NCI-H2107 treated with DMSO at 0.1 percent for 48 hours (cell line): ENCODE results near the gene SOAT2.

Experiments used
- DNase-seq: peaks from one replicate; lab custom pipeline; 2025; ENCODE audit not compliant: unreplicated experiment; lab: John Stamatoyannopoulos, UW

Gene SOAT2, protein sequence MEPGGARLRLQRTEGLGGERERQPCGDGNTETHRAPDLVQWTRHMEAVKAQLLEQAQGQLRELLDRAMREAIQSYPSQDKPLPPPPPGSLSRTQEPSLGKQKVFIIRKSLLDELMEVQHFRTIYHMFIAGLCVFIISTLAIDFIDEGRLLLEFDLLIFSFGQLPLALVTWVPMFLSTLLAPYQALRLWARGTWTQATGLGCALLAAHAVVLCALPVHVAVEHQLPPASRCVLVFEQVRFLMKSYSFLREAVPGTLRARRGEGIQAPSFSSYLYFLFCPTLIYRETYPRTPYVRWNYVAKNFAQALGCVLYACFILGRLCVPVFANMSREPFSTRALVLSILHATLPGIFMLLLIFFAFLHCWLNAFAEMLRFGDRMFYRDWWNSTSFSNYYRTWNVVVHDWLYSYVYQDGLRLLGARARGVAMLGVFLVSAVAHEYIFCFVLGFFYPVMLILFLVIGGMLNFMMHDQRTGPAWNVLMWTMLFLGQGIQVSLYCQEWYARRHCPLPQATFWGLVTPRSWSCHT

DNA sequence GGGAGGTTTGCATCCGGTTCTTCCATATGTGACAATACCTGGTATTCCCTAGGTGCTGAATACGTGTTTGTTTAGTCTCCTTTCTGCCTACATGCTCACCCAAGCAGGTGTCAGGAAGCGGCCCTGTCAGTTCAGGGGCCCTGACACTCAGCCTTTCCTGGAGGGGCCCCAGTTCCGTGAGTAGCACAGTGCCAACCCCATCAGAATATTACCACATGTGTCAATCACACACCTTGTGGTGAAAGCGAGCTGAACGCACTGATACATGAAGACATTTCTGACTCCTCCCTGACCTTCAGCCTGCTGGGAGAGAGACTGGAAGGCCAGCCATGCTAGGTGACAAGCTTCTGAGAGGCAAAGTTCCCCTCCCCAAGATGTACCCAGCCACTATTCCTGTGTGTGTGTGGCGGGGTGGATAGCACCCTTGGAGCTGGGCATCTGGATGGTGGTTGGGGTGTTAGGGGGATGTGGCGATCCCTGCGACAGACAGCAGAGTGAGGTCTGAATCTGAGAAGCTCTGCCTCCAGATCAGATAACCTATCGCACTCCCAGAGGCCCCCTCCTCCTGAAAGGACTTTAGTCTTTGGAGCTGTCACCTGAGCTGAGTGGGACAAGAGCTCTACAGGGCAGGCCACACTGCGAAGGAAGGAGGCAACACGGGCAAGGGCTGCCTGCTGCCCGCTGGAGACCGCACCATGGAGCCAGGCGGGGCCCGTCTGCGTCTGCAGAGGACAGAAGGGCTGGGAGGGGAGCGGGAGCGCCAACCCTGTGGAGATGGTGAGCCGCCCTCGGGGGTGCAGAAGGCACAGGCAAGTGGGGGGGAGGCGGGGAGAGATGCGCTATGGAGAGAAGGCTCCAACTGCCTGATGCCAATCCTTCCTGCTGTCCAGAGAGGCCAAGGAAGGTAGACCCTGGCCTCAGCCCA, at the start of gene SOAT2:
TSS of gene SOAT2 (plus strand) at position 604 of the 925 bp plus-strand sequence. CDS start at position 696, 92 bp downstream.
- DNase-seq = peak; percentile 24

GRCh38 chr12:53054112-53054878, 49.0 kb upstream of the SOAT2 start:
- DNase-seq = peak; percentile 95

DNA sequence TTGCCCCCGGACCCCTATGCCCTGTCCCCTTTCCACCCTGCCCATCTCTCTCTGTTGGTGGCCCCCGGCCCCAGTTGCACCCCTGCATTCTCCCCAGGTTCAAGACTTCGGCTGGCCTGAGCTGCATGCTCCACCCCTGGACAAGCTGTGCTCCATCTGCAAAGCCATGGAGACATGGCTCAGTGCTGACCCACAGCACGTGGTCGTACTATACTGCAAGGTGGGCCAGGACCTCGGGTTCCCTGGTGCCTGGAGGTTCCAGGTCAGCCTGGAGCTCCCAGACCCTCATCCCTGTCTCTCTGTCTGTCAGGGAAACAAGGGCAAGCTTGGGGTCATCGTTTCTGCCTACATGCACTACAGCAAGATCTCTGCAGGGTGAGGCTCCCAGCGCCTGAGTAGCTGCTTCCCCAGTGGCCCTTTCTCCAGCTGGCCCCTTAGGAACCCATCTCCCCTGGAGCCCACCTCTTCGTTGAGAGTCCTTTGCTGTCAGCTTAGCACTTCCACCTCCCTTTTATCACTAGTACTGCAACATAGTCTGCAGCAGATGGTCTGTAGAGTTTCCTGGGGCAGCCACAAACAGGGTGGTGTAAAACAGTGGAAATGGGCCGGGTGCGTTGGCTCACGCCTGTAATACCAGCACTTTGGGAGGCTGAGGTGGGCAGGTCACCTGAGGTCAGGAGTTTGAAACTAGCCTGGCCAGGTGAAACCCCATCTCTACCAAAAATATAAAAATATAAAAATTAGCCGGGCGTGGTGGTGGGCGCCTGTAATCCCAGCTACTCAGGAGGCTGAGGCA, 47.6 kb upstream of the SOAT2 start:
- DNase-seq = no peak

GRCh38 chr12:53056296-53056695, 47.0 kb upstream of the SOAT2 start:
- DNase-seq = no peak

- no peak for DNase-seq
These were observed 46.4 kb upstream of the SOAT2 start for GRCh38 chr12:53056901-53057300.

DNA sequence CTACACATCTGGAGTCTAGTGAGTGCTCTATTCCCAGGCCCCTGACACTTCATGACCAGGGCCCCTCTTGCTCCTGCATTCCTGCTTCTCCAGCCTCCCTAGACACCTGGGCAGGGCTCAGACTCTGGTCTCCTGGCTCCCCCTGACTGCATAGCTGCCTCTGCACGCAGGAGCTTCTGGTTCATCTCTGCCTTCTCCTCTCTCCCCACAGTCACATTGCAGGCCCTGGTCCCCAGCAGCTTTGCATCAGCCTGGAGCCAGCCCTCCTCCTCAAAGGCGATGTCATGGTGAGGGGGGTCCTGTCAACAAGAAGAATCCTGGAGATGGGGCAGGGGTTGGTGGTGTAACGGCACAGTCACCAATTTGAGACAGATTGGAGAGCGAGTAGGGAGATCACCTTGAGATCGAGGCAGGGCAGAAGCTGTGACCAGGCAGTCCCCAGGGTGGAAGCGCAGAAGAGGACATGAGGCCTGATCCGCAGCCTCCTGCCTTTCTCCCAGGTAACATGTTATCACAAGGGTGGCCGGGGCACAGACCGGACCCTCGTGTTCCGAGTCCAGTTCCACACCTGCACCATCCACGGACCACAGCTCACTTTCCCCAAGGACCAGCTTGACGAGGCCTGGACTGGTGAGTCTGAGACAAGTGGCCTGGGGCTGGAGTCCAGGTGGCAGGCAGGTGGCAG, 45.3 kb upstream of the SOAT2 start:
- no peak for DNase-seq

DNA sequence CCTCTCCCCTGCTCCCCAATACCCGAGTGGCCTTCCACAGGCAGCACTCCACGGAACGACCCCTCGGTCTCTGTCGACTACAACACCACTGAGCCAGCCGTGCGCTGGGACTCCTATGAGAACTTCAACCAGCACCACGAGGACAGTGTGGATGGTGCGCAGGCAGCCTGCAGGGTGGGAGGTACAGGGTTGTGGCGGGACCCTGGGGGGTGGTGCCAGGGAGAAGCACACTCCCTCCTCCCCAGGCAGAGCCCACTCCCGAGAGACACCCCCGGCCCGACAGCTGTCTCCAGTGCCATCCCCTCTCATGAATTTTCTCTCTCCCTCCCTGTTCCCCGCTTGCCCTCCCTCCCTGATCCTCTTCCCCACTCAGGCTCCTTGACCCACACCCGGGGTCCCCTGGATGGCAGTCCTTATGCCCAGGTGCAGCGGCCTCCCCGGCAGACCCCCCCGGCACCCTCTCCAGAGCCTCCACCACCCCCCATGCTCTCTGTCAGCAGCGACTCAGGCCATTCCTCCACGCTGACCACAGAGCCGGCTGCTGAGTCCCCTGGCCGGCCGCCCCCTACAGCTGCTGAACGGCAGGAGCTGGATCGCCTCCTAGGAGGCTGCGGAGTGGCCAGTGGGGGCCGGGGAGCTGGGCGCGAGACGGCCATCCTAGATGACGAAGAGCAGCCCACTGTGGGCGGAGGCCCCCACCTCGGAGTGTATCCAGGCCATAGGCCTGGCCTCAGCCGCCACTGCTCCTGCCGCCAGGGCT, 44.4 kb upstream of the SOAT2 start:
- DNase-seq = no peak

GRCh38 chr12:53059434-53060063, 43.7 kb upstream of the SOAT2 start:
- DNase-seq = no peak

DNA sequence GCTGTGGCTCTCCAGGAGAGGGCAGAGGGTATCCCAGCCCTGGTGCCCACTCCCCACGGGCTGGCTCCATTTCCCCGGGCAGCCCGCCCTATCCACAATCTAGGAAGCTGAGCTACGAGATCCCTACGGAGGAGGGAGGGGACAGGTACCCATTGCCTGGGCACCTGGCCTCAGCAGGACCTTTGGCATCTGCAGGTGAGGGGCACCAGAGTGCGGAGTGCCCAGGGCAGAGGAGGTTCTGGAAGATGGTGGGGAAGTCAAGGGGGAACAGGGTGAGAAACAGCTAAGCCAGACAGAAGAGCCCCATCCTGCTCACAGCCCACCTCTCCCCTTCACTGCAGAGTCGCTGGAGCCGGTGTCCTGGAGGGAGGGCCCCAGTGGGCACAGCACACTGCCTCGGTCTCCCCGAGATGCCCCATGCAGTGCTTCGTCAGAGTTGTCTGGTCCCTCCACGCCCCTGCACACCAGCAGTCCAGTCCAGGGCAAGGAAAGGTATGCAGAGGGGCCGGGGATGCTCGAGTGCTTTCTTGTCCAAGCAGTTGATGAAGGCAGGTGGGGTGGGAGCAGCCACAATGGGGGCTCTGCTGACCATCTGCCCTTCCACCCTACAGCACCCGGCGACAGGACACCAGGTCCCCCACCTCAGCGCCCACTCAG, 43.1 kb upstream of the SOAT2 start:
- no peak for DNase-seq

DNA sequence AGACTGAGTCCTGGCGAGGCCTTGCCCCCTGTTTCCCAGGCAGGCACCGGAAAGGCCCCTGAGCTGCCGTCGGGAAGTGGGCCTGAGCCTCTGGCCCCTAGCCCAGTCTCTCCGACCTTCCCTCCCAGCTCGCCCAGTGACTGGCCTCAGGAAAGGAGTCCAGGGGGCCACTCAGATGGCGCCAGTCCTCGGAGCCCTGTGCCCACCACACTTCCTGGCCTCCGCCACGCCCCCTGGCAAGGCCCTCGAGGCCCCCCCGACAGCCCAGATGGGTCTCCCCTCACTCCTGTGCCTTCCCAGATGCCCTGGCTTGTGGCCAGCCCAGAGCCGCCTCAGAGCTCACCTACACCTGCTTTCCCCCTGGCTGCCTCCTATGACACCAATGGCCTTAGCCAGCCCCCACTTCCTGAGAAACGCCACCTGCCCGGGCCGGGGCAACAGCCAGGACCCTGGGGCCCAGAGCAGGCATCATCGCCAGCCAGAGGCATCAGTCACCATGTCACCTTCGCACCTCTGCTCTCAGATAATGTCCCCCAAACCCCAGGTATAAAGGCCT, 42.5 kb upstream of the SOAT2 start:
- DNase-seq = peak; percentile 29

GRCh38 chr12:53061404-53062010, 41.8 kb upstream of the SOAT2 start:
- DNase-seq = peak; percentile 76

- no peak for DNase-seq
These were observed 41.0 kb upstream of the SOAT2 start for GRCh38 chr12:53062011-53062961.

- DNase-seq = no peak
These were observed 40.1 kb upstream of the SOAT2 start for GRCh38 chr12:53062977-53063707.

GRCh38 chr12:53063708-53064612, 39.3 kb upstream of the SOAT2 start:
- peak; percentile 17 for DNase-seq
